GM23338 (cell line): ENCODE results near the gene SYCP3.

Experiments
- EZH2 ChIP-seq: fragments of 200-600 bp; sonication (generic); IDR thresholded peaks from one replicate; pipeline ENCODE4 v1.8.0; 2017; ENCODE audit warnings: antibody characterized with exemption, mild to moderate bottlenecking, low read depth; ENCODE audit not compliant: unreplicated experiment
- JUNB ChIP-seq: IDR thresholded peaks from one replicate; pipeline ENCODE4 v1.6.1; 2016; ENCODE audit warnings: antibody characterized with exemption; ENCODE audit not compliant: unreplicated experiment
- POLR2AphosphoS5 ChIP-seq: IDR thresholded peaks from 2 replicates; pipeline ENCODE4 v1.6.1; 2016; ENCODE audit warnings: antibody characterized with exemption, low read depth
- TF ChIP-seq, protein P1 (sequence below), 2 experiments: fragments of 200-600 bp in 1 of 2; sonication (generic) in 1 of 2; conservative IDR thresholded peaks; 2 replicates each; pipeline versions ENCODE4 v1.5.1 to v1.6.1; 2016 to 2017; ENCODE audit warnings: antibody characterized with exemption in 2 of 2, low read depth in 2 of 2, mild to moderate bottlenecking in 2 of 2, moderate library complexity in 1 of 2
- TF ChIP-seq, protein P2 (sequence below): IDR thresholded peaks from 2 replicates; pipeline ENCODE4 v1.6.1; 2016; ENCODE audit warnings: antibody characterized with exemption

DNA sequence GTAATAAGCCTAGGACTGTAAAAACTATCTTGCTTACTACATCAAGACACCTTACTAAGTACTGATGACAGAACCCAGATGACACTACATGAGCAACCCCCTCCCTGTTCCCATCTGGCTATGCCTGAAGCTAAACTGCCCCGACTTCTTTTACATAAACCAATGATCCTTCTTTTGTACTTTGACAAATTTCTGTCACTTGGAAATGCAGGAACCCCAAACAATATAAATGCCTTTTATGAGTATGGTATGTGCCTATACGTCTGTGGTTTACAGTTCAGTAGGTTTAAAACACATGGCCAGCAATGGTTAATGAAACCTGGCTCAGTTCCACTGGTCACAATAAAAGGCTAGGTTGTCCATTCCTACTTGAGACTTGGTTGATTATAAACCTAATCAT is 6.1 kb downstream of the SYCP3 start:
- TF ChIP-seq, protein P1, sequence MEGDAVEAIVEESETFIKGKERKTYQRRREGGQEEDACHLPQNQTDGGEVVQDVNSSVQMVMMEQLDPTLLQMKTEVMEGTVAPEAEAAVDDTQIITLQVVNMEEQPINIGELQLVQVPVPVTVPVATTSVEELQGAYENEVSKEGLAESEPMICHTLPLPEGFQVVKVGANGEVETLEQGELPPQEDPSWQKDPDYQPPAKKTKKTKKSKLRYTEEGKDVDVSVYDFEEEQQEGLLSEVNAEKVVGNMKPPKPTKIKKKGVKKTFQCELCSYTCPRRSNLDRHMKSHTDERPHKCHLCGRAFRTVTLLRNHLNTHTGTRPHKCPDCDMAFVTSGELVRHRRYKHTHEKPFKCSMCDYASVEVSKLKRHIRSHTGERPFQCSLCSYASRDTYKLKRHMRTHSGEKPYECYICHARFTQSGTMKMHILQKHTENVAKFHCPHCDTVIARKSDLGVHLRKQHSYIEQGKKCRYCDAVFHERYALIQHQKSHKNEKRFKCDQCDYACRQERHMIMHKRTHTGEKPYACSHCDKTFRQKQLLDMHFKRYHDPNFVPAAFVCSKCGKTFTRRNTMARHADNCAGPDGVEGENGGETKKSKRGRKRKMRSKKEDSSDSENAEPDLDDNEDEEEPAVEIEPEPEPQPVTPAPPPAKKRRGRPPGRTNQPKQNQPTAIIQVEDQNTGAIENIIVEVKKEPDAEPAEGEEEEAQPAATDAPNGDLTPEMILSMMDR (conservative IDR thresholded peaks at IDR 0.05; ENCODE audit: low read depth in 2 of 2), result no peak
- no peak for TF ChIP-seq JUNB
- no peak for TF ChIP-seq POLR2AphosphoS5
- TF ChIP-seq EZH2, result no peak
- TF ChIP-seq, protein P2, sequence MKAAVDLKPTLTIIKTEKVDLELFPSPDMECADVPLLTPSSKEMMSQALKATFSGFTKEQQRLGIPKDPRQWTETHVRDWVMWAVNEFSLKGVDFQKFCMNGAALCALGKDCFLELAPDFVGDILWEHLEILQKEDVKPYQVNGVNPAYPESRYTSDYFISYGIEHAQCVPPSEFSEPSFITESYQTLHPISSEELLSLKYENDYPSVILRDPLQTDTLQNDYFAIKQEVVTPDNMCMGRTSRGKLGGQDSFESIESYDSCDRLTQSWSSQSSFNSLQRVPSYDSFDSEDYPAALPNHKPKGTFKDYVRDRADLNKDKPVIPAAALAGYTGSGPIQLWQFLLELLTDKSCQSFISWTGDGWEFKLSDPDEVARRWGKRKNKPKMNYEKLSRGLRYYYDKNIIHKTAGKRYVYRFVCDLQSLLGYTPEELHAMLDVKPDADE, result no peak
